ENCODE measurements around the gene KCNAB1.

Gene KCNAB1

DNA sequence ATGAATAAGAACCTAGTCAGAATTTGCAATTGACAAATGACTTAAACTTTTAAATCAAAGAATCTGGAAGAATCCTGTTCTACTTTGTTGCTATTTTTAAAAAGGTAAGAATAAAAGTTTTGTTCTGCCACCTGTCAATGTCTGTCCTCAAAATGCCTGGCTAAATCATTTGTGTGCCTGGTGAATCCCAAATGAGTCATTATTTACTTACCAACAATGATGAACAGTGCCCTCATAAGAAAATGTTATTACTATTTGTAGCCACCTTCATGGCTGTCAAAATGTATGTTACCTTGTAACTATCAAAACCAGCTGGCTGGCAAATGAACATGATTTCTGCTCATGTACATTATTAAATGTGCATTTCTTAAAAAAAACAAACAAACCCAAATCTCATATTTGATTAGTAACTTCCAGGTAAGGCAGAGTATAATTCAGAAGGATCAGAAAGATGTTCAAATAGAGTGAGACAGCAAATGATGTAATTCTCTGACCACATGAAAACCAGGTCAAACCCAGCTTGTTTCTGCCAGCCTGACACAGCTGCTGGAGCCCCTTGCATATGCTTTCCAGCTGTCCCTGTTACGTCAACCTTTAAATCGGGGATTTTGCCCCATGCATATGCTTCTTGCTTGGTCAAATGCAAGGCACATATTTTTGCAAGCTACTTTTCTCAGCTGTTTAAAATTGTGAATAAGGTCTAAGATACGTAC, 296.6 kb downstream of the KCNAB1 start:
- Histone ChIP-seq H3K4me1 (ENCODE audit: insufficient read depth, low read length) (no peaks in the 10 kb centered on the region), H3K9ac (ENCODE audit: low read depth, low read length) (no peak overlapping the region), H3K27me3 (ENCODE audit: insufficient read depth, low read length) (no peaks in the 10 kb centered on the region), H3K4me3 (ENCODE audit: low read length) (no peak overlapping the region), H3K9me3 (ENCODE audit: insufficient read depth, low read depth, low read length) (no peaks in the 10 kb centered on the region), H3K27ac (ENCODE audit: low read depth, low read length) (no peak overlapping the region), H3K36me3 (ENCODE audit: insufficient read depth, low read length) (no peaks in the 10 kb centered on the region)
- 93% methylated on average over 3 of the region's 3 CpGs for WGBS

DNA sequence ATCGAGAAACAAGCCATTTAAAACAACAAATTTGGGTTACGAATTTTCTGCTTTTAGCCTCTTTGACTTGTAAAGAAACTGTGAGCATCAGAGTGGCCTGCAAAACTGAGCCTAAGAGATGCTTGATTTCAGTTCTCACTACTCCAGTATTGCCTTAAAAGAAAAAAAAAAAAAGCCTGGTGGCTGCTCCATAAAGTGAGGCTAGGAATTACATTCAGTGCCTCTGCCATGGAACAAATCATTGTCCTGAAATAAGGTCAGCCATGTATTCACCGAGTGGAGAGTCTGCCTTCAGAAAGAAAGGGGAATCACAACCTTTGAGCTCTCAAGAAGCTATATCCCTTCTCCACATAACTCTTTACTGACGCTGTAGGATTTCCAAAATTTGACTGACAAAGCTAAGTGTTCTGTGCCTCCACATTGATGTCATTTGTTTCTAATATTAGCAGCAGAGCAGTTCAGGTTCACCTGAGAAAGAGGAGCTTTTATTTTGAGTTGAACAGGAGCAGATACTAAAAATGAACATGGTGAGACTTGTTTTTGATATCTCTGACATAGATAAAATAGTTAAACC, 297.3 kb downstream of the KCNAB1 start:
- no peaks in the 10 kb centered on the region for H3K36me3 ChIP-seq (ENCODE audit: insufficient read depth, low read length)
- no peaks in the 10 kb centered on the region for H3K4me1 ChIP-seq (ENCODE audit: insufficient read depth, low read length)
- no peak overlapping the region for H3K9ac ChIP-seq (ENCODE audit: low read depth, low read length)
- H3K27ac ChIP-seq (ENCODE audit: low read depth, low read length): no peak overlapping the region
- H3K9me3 ChIP-seq (ENCODE audit: insufficient read depth, low read depth, low read length): no peaks in the 10 kb centered on the region
- 87% methylated on average over 4 of the region's 4 CpGs for WGBS
- no peaks in the 10 kb centered on the region for H3K27me3 ChIP-seq (ENCODE audit: insufficient read depth, low read length)
- H3K4me3 ChIP-seq (ENCODE audit: low read length): no peak overlapping the region

DNA sequence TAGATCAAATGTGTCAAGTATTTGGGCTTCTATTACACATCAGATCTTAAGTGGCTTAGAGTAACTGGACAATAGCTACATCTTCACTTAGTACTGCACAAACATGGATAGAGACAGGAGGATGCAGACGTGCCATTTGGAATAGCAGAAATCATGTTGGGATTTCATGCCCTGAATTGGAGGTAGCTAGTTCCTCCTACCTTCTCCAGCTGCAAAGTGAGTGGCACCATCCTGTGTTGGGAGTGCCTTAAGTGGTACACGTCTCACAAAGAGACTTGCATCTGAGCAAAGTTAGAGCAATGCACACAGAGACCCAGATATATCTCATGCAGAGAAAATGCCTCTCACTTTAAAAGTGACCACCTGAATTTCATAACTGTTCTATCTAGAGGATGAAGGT, 298.1 kb downstream of the KCNAB1 start:
- 89% methylated on average over 2 of the region's 2 CpGs for WGBS
- Histone ChIP-seq H3K9me3 (ENCODE audit: insufficient read depth, low read depth, low read length) (no peaks in the 10 kb centered on the region), H3K4me3 (ENCODE audit: low read length) (no peak overlapping the region), H3K36me3 (ENCODE audit: insufficient read depth, low read length) (no peaks in the 10 kb centered on the region), H3K27ac (ENCODE audit: low read depth, low read length) (no peak overlapping the region), H3K27me3 (ENCODE audit: insufficient read depth, low read length) (no peaks in the 10 kb centered on the region), H3K4me1 (ENCODE audit: insufficient read depth, low read length) (no peaks in the 10 kb centered on the region), H3K9ac (ENCODE audit: low read depth, low read length) (no peak overlapping the region)

DNA sequence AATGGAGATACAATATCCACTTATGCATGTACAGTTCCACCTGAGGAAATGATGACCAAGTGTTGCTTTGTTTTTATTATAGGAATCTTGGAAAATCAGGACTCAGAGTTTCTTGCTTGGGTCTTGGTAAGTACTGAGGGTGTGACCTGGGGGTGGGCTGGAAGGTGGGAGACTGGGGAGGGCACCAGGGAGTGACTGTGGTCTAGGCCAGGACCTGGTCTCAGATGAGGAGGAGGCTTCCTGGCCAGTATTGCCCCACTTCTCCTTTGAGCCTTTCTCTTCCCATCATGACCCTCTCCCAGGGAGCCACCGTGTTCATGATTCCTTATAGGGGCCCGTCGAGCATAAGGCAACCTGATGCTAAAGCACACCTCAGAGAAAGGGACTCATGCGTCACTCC, 301.2 kb downstream of the KCNAB1 start:
- Histone ChIP-seq H3K9me3 (ENCODE audit: insufficient read depth, low read depth, low read length) (no peaks in the 10 kb centered on the region), H3K27ac (ENCODE audit: low read depth, low read length) (no peak overlapping the region), H3K9ac (ENCODE audit: low read depth, low read length) (no peak overlapping the region), H3K4me3 (ENCODE audit: low read length) (no peak overlapping the region), H3K27me3 (ENCODE audit: insufficient read depth, low read length) (no peaks in the 10 kb centered on the region), H3K36me3 (ENCODE audit: insufficient read depth, low read length) (no peaks in the 10 kb centered on the region), H3K4me1 (ENCODE audit: insufficient read depth, low read length) (no peaks in the 10 kb centered on the region)
- 94% methylated on average over 4 of the region's 4 CpGs for WGBS

DNA sequence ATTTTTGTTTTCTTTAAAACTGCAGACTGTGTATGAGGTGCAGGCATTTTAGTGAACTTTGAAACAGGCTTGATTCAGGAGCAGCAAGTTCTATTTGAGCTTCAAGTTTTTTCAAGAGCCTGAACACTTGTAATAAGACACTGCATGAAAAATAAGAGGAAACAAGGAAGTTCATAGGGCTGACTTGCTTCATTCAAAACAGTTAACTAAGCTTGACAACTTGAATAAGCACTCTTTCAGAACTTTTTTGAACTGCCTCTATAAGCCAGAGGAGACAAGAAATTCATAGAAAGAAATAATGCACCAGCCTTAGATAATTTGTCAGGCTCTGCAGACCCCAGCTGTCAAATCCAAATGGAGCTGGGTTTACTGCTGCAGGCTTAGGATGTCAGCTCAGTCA, 304.4 kb downstream of the KCNAB1 start:
- Histone ChIP-seq H3K4me1 (ENCODE audit: insufficient read depth, low read length) (no peaks in the 10 kb centered on the region), H3K9ac (ENCODE audit: low read depth, low read length) (no peak overlapping the region), H3K4me3 (ENCODE audit: low read length) (no peak overlapping the region), H3K27me3 (ENCODE audit: insufficient read depth, low read length) (no peaks in the 10 kb centered on the region), H3K27ac (ENCODE audit: low read depth, low read length) (no peak overlapping the region), H3K36me3 (ENCODE audit: insufficient read depth, low read length) (no peaks in the 10 kb centered on the region), H3K9me3 (ENCODE audit: insufficient read depth, low read depth, low read length) (no peaks in the 10 kb centered on the region)

DNA sequence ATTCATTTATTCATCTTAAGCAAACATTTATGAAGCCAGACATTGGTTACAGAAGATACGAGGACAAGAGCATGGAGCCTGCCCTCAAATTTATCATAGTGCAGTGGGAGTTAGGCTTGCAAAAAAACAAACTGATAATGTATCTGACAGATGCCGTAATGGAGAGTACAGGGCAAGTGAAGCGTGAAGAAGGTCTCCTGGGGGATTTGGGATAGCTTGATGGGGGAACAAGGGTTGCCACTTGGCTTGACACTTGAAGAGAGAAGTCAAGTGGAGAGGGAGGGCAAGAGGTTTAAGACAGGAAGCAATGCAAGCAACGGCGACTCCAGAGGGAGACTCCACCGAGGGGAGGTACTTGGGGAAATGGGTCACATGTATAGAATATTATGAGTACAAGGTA, 305.3 kb downstream of the KCNAB1 start:
- H3K4me1 ChIP-seq (ENCODE audit: insufficient read depth, low read length): no peaks in the 10 kb centered on the region
- H3K36me3 ChIP-seq (ENCODE audit: insufficient read depth, low read length): no peaks in the 10 kb centered on the region
- H3K9me3 ChIP-seq (ENCODE audit: insufficient read depth, low read depth, low read length): no peaks in the 10 kb centered on the region
- no peak overlapping the region for H3K9ac ChIP-seq (ENCODE audit: low read depth, low read length)
- H3K27ac ChIP-seq (ENCODE audit: low read depth, low read length): no peak overlapping the region
- no peaks in the 10 kb centered on the region for H3K27me3 ChIP-seq (ENCODE audit: insufficient read depth, low read length)
- WGBS: 90% methylated on average over 6 of the region's 6 CpGs
- no peak overlapping the region for H3K4me3 ChIP-seq (ENCODE audit: low read length)

DNA sequence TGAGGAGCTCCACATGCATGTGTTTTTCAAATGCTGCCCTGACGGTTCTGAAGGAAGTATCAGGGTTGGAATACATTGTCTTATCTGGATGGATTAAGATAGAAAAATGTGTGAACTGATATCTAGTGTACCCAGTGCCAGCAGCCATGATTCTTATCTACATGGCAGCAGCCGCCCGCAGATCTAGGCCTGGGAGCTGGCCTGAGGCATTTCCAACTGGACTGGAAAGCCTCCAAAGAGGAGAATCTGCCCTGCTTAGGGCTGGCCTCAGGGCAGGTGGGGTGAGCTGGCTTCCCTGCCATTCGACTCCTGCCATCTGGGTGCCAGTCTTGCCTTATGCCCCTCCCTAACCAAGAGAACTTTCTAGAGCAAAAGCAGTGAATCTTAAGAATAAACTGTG, 308.7 kb downstream of the KCNAB1 start:
- Histone ChIP-seq H3K27me3 (ENCODE audit: insufficient read depth, low read length) (no peaks in the 10 kb centered on the region), H3K36me3 (ENCODE audit: insufficient read depth, low read length) (no peaks in the 10 kb centered on the region), H3K9me3 (ENCODE audit: insufficient read depth, low read depth, low read length) (no peaks in the 10 kb centered on the region), H3K4me1 (ENCODE audit: insufficient read depth, low read length) (no peaks in the 10 kb centered on the region), H3K9ac (ENCODE audit: low read depth, low read length) (no peak overlapping the region), H3K4me3 (ENCODE audit: low read length) (no peak overlapping the region), H3K27ac (ENCODE audit: low read depth, low read length) (no peak overlapping the region)
- 91% methylated on average over 4 of the region's 4 CpGs for WGBS

DNA sequence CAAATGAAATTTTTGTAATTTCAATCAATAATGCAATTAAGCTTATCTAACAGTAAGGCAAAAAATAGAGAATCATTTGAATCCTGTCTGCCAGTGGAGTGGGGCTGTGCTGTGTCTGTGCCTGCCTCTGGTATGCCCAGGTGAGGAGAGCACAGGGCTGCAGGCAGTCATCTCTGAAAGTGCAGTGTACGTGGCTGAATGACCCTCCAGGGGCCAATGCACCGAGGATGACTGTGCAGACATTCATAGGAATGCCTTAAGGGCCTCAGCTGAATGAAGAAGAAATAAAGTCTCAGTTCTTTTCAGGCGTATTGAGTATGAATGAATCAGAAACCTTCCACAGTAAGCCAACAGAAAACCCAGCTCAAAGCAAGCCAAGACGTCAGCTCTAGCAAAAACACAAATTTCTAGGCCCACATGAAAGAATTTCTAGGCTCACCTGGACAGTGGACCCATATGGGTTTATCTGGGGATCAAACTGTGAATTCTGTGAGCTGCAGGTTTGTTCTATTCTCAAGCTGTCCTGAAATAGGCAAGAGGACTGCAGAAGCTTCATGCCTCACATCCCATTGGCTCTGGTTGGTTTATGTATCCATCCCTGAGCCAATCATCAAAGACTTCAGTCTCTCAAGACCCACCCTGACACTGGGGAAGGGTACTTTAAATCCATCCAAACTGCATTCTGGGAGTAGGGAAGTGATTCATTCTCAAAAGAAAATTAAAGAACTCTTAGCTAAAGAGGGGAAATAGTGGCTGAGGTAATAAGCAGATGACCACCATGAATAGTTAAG, 311.2 kb downstream of the KCNAB1 start:
- Histone ChIP-seq H3K9ac (ENCODE audit: low read depth, low read length) (no peak overlapping the region), H3K36me3 (ENCODE audit: insufficient read depth, low read length) (no peaks in the 10 kb centered on the region), H3K4me1 (ENCODE audit: insufficient read depth, low read length) (no peaks in the 10 kb centered on the region), H3K27ac (ENCODE audit: low read depth, low read length) (no peak overlapping the region), H3K9me3 (ENCODE audit: insufficient read depth, low read depth, low read length) (no peaks in the 10 kb centered on the region), H3K4me3 (ENCODE audit: low read length) (no peak overlapping the region), H3K27me3 (ENCODE audit: insufficient read depth, low read length) (no peaks in the 10 kb centered on the region)
- WGBS: 94% methylated on average over 4 of the region's 4 CpGs

DNA sequence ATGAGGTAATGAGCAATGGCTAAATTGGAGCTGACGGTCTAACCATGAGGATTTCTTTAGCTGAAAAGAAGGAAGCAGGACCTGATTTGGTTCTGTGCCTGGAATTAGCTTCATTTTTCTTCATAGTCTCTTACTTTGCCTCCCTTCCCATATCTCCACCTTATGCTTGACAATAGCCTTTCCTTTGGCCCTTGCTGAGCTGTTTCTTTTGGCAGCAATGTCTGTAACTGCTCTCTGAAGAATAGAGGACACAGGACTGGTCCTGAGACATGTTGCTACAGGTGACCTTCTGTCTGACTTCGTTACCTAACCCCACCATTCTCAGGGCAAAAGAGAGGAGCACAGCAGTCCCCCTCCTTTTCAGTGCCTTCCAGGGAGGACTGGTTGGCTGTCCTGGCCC, 312.2 kb downstream of the KCNAB1 start:
- H3K27me3 ChIP-seq (ENCODE audit: insufficient read depth, low read length): no peaks in the 10 kb centered on the region
- no peaks in the 10 kb centered on the region for H3K36me3 ChIP-seq (ENCODE audit: insufficient read depth, low read length)
- no peaks in the 10 kb centered on the region for H3K9me3 ChIP-seq (ENCODE audit: insufficient read depth, low read depth, low read length)
- no peak overlapping the region for H3K4me3 ChIP-seq (ENCODE audit: low read length)
- no peaks in the 10 kb centered on the region for H3K4me1 ChIP-seq (ENCODE audit: insufficient read depth, low read length)
- H3K9ac ChIP-seq (ENCODE audit: low read depth, low read length): no peak overlapping the region
- no peak overlapping the region for H3K27ac ChIP-seq (ENCODE audit: low read depth, low read length)
- 92% methylated on average over 2 of the region's 2 CpGs for WGBS

DNA sequence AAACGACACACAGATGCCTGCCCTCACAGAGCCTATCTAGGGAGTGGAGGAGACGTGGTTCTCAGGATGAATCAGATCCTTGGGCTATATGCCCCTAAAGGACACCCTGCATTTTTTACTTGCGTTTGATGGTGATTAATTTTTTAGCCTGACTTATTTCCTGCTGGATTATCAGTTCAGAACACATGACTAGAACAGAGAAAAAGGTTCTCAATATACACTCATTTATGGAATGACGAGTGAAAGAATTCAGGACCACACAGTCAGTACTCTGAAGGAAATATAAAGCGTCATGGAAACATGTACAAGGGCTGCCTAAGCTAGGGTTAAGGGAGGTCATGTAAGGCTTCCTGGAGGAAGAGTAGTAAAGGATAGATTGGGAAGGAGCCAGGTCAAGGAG, 312.8 kb downstream of the KCNAB1 start:
- no peaks in the 10 kb centered on the region for H3K27me3 ChIP-seq (ENCODE audit: insufficient read depth, low read length)
- 93% methylated on average over 5 of the region's 5 CpGs for WGBS
- H3K9me3 ChIP-seq (ENCODE audit: insufficient read depth, low read depth, low read length): no peaks in the 10 kb centered on the region
- H3K9ac ChIP-seq (ENCODE audit: low read depth, low read length): no peak overlapping the region
- H3K4me3 ChIP-seq (ENCODE audit: low read length): no peak overlapping the region
- H3K27ac ChIP-seq (ENCODE audit: low read depth, low read length): no peak overlapping the region
- H3K4me1 ChIP-seq (ENCODE audit: insufficient read depth, low read length): no peaks in the 10 kb centered on the region
- H3K36me3 ChIP-seq (ENCODE audit: insufficient read depth, low read length): no peaks in the 10 kb centered on the region

DNA sequence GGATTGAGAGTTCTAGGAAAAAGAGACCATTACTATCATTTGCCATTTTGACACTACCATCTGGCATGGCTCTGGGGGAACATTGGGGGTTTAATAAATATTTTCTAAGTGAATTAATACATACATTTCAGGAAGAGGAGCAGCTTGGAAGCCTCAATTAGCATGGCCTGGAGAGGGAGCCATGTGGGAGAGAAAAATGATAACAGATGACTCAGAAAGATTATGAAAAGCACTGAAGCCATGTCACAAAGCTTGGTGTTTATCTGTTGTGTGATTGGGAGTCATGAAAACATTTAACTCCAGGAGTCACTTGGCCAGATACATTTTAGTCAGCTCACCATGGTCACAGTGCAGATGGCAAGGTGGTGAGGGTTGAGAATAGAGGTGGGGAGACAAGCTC, 313.5 kb downstream of the KCNAB1 start:
- Histone ChIP-seq H3K27ac (ENCODE audit: low read depth, low read length) (no peak overlapping the region), H3K9ac (ENCODE audit: low read depth, low read length) (no peak overlapping the region), H3K36me3 (ENCODE audit: insufficient read depth, low read length) (no peaks in the 10 kb centered on the region), H3K4me1 (ENCODE audit: insufficient read depth, low read length) (no peaks in the 10 kb centered on the region), H3K27me3 (ENCODE audit: insufficient read depth, low read length) (no peaks in the 10 kb centered on the region), H3K9me3 (ENCODE audit: insufficient read depth, low read depth, low read length) (no peaks in the 10 kb centered on the region), H3K4me3 (ENCODE audit: low read length) (no peak overlapping the region)
